HFFc6 (cell line): Measurements from ENCODE around the gene USP9Y. TPM values are rescaled to one million over a fixed set of nuclear protein-coding genes. Genes with fewer than 3 reads are reported as not detected.

Source experiments
- DNase-seq: peaks from one replicate; pipeline ENCODE4 v3.0.0-alpha.2; 2018
- H3K27ac Mint-ChIP-seq: 2 replicates; pipeline ENCODE4 v1.8.0; 2020; ENCODE audit warnings: mild to moderate bottlenecking, mixed read lengths
- H3K27me3 Mint-ChIP-seq: 2 replicates; pipeline ENCODE4 v1.8.0; 2021; ENCODE audit warnings: mild to moderate bottlenecking, moderate library complexity, mixed read lengths; ENCODE audit not compliant: insufficient read depth
- H3K36me3 Mint-ChIP-seq: 2 replicates; pipeline ENCODE4 v1.8.0; 2021; ENCODE audit warnings: low read depth, mixed read lengths
- H3K4me1 Mint-ChIP-seq: 2 replicates; pipeline ENCODE4 v1.8.0; 2020; ENCODE audit warnings: low read depth, mixed read lengths
- H3K4me3 Mint-ChIP-seq: 2 replicates; pipeline ENCODE4 v1.8.0; 2020; ENCODE audit warnings: mild to moderate bottlenecking, moderate library complexity, mixed read lengths
- H3K9me3 Mint-ChIP-seq: 2 replicates; pipeline ENCODE4 v1.8.0; 2020; ENCODE audit warnings: mild to moderate bottlenecking, mixed read lengths
- CTCF ChIP-seq: fragments of 200-600 bp; sonication (generic); IDR thresholded peaks from 2 replicates; pipeline ENCODE4 v1.5.0; 2021; ENCODE audit warnings: antibody characterized with exemption, mild to moderate bottlenecking
- total RNA-seq, 6 experiments: library from RNA; stranded (reverse); fragmentation: NEBNext Ultra II Directional; extraction: Animal tissue kit (Norgen Biotek cat#: 25700); gene quantifications; 2 replicates in 1 of 6; 3 replicates in 5 of 6; pipeline ENCODE4 v1.2.3, GENCODE V29; 2021

USP9Y gene
- total RNA-seq, 6 experiments from 2014 or later: 16.7 to 21.1 (median 17.4) TPM

- TF ChIP-seq CTCF: no peak
- H3K9me3 Mint-ChIP-seq: no peaks in the 10 kb centered on the region
- H3K36me3 Mint-ChIP-seq: peaks cover 9% of the 10 kb centered on the region; the same call in 1 of the 2 replicates
- no peak overlapping the region for H3K4me3 Mint-ChIP-seq
- DNase-seq: no peak
- peaks cover 9% of the 10 kb centered on the region for H3K4me1 Mint-ChIP-seq
- no peaks in the 10 kb centered on the region for H3K27me3 Mint-ChIP-seq
- no peak overlapping the region for H3K27ac Mint-ChIP-seq
Observed at GRCh38 chrY:12715376-12715775, 14.3 kb downstream of the USP9Y start.

GRCh38 chrY:12729746-12730145 lies 28.7 kb downstream of the USP9Y start:
- DNase-seq: no peak

GRCh38 chrY:12733625-12734024 lies 32.6 kb downstream of the USP9Y start:
- Mint-ChIP-seq H3K9me3 (no peaks in the 10 kb centered on the region), H3K27me3 (peaks cover 1% of the 10 kb centered on the region; the same call in 1 of the 2 replicates), H3K4me3 (peak overlapping the region; percentile 69), H3K4me1 (peaks cover 19% of the 10 kb centered on the region), H3K36me3 (no peaks in the 10 kb centered on the region; the same call in 1 of the 2 replicates), H3K27ac (peak overlapping the region; percentile 86)
- DNase-seq: peak; percentile 40
- TF ChIP-seq CTCF: no peak

More at GRCh38 chrY:12729746-12730145, 28.7 kb downstream of the USP9Y start:
- no peak overlapping the region for H3K4me3 Mint-ChIP-seq
- H3K36me3 Mint-ChIP-seq: no peaks in the 10 kb centered on the region; the same call in 1 of the 2 replicates
- no peaks in the 10 kb centered on the region for H3K9me3 Mint-ChIP-seq
- H3K27me3 Mint-ChIP-seq: peaks cover 1% of the 10 kb centered on the region; the same call in 1 of the 2 replicates
- TF ChIP-seq CTCF: no peak
- peaks cover 19% of the 10 kb centered on the region for H3K4me1 Mint-ChIP-seq
- H3K27ac Mint-ChIP-seq: peak overlapping the region; percentile 26; the same call in 1 of the 2 replicates

- DNase-seq: peak; percentile 3
- peaks cover 19% of the 10 kb centered on the region for H3K4me1 Mint-ChIP-seq
- no peaks in the 10 kb centered on the region; the same call in 1 of the 2 replicates for H3K36me3 Mint-ChIP-seq
- H3K27ac Mint-ChIP-seq: peak overlapping the region; percentile 86
- peak overlapping the region; percentile 69 for H3K4me3 Mint-ChIP-seq
- H3K9me3 Mint-ChIP-seq: no peaks in the 10 kb centered on the region
- no peaks in the 10 kb centered on the region for H3K27me3 Mint-ChIP-seq
- no peak for TF ChIP-seq CTCF
Observed at GRCh38 chrY:12734051-12734450, 33.0 kb downstream of the USP9Y start.

GRCh38 chrY:12741414-12741813 lies 40.4 kb downstream of the USP9Y start:
- no peak for TF ChIP-seq CTCF
- Mint-ChIP-seq H3K4me3 (no peak overlapping the region), H3K36me3 (peaks cover 13% of the 10 kb centered on the region), H3K27me3 (no peaks in the 10 kb centered on the region; the same call in 1 of the 2 replicates), H3K27ac (no peak overlapping the region), H3K9me3 (no peaks in the 10 kb centered on the region), H3K4me1 (no peaks in the 10 kb centered on the region)
- no peak for DNase-seq

- TF ChIP-seq CTCF: no peak
- Mint-ChIP-seq H3K9me3 (no peaks in the 10 kb centered on the region), H3K4me1 (no peaks in the 10 kb centered on the region), H3K36me3 (peaks cover 13% of the 10 kb centered on the region), H3K27me3 (no peaks in the 10 kb centered on the region; the same call in 1 of the 2 replicates), H3K27ac (no peak overlapping the region), H3K4me3 (no peak overlapping the region)
- no peak for DNase-seq
Observed at GRCh38 chrY:12742725-12743124, 41.7 kb downstream of the USP9Y start.
